ENCODE measurements around the gene SCRN1.

Gene SCRN1

GRCh38 chr7:29888006-29888405, 101.6 kb downstream of the SCRN1 start:
- H3K9ac ChIP-seq (ENCODE audit: low read length in 5 of 5): no peak overlapping the region
- H3K27me3 ChIP-seq (ENCODE audit: control insufficient read depth in 5 of 5, insufficient read depth in 4 of 5, low read length in 5 of 5): peaks cover 2 to 10% (median 8%) of the 10 kb centered on the region in 5 donors
- no peaks in the 10 kb centered on the region for H3K9me3 ChIP-seq (ENCODE audit: control insufficient read depth in 5 of 5, low read length in 5 of 5)
- no peak overlapping the region for H3K27ac ChIP-seq (ENCODE audit: low read depth, low read length)
- H3K4me3 ChIP-seq (ENCODE audit: low read depth in 1 of 5, low read length in 5 of 5): no peak overlapping the region
- H3K4me1 ChIP-seq (ENCODE audit: control insufficient read depth in 5 of 5, insufficient read depth in 5 of 5, low read length in 5 of 5): peaks cover 0 to 3% (median 0%) of the 10 kb centered on the region in 5 donors
- H3K36me3 ChIP-seq (ENCODE audit: control insufficient read depth in 5 of 5, insufficient read depth in 5 of 5, low read length in 5 of 5): no peaks in the 10 kb centered on the region

GRCh38 chr7:29886827-29887226, 102.8 kb downstream of the SCRN1 start:
- H3K4me1 ChIP-seq (ENCODE audit: control insufficient read depth in 5 of 5, insufficient read depth in 5 of 5, low read length in 5 of 5): peaks cover 0 to 3% (median 0%) of the 10 kb centered on the region in 5 donors
- no peaks in the 10 kb centered on the region for H3K9me3 ChIP-seq (ENCODE audit: control insufficient read depth in 5 of 5, low read length in 5 of 5)
- H3K9ac ChIP-seq (ENCODE audit: low read length in 5 of 5): no peak overlapping the region
- H3K27ac ChIP-seq (ENCODE audit: low read depth, low read length): no peak overlapping the region
- H3K4me3 ChIP-seq (ENCODE audit: low read depth in 1 of 5, low read length in 5 of 5): no peak overlapping the region
- peaks cover 2 to 10% (median 8%) of the 10 kb centered on the region in 5 donors for H3K27me3 ChIP-seq (ENCODE audit: control insufficient read depth in 5 of 5, insufficient read depth in 4 of 5, low read length in 5 of 5)
- H3K36me3 ChIP-seq (ENCODE audit: control insufficient read depth in 5 of 5, insufficient read depth in 5 of 5, low read length in 5 of 5): no peaks in the 10 kb centered on the region

GRCh38 chr7:29885626-29886025, 104.0 kb downstream of the SCRN1 start:
- H3K9ac ChIP-seq (ENCODE audit: low read length in 5 of 5): no peak overlapping the region
- no peak overlapping the region for H3K4me3 ChIP-seq (ENCODE audit: low read depth in 1 of 5, low read length in 5 of 5)
- H3K36me3 ChIP-seq (ENCODE audit: control insufficient read depth in 5 of 5, insufficient read depth in 5 of 5, low read length in 5 of 5): no peaks in the 10 kb centered on the region
- H3K27ac ChIP-seq (ENCODE audit: low read depth, low read length): no peak overlapping the region
- H3K9me3 ChIP-seq (ENCODE audit: control insufficient read depth in 5 of 5, low read length in 5 of 5): no peaks in the 10 kb centered on the region
- peaks cover 2 to 10% (median 8%) of the 10 kb centered on the region in 5 donors for H3K27me3 ChIP-seq (ENCODE audit: control insufficient read depth in 5 of 5, insufficient read depth in 4 of 5, low read length in 5 of 5)
- peaks cover 0 to 3% (median 0%) of the 10 kb centered on the region in 5 donors for H3K4me1 ChIP-seq (ENCODE audit: control insufficient read depth in 5 of 5, insufficient read depth in 5 of 5, low read length in 5 of 5)

GRCh38 chr7:29884399-29885272, 105.0 kb downstream of the SCRN1 start:
- H3K4me3 ChIP-seq (ENCODE audit: low read depth in 1 of 5, low read length in 5 of 5): no peak overlapping the region
- peaks cover 2 to 10% (median 8%) of the 10 kb centered on the region in 5 donors for H3K27me3 ChIP-seq (ENCODE audit: control insufficient read depth in 5 of 5, insufficient read depth in 4 of 5, low read length in 5 of 5)
- H3K4me1 ChIP-seq (ENCODE audit: control insufficient read depth in 5 of 5, insufficient read depth in 5 of 5, low read length in 5 of 5): peaks cover 0 to 8% (median 0%) of the 10 kb centered on the region in 5 donors
- no peak overlapping the region for H3K9ac ChIP-seq (ENCODE audit: low read length in 5 of 5)
- no peaks in the 10 kb centered on the region for H3K36me3 ChIP-seq (ENCODE audit: control insufficient read depth in 5 of 5, insufficient read depth in 5 of 5, low read length in 5 of 5)
- no peak overlapping the region for H3K27ac ChIP-seq (ENCODE audit: low read depth, low read length)
- no peaks in the 10 kb centered on the region for H3K9me3 ChIP-seq (ENCODE audit: control insufficient read depth in 5 of 5, low read length in 5 of 5)

- H3K9me3 ChIP-seq (ENCODE audit: control insufficient read depth in 5 of 5, low read length in 5 of 5): no peaks in the 10 kb centered on the region
- H3K27ac ChIP-seq (ENCODE audit: low read depth, low read length): no peak overlapping the region
- no peaks in the 10 kb centered on the region for H3K36me3 ChIP-seq (ENCODE audit: control insufficient read depth in 5 of 5, insufficient read depth in 5 of 5, low read length in 5 of 5)
- peaks cover 0 to 8% (median 0%) of the 10 kb centered on the region in 5 donors for H3K4me1 ChIP-seq (ENCODE audit: control insufficient read depth in 5 of 5, insufficient read depth in 5 of 5, low read length in 5 of 5)
- no peak overlapping the region for H3K4me3 ChIP-seq (ENCODE audit: low read depth in 1 of 5, low read length in 5 of 5)
- H3K9ac ChIP-seq (ENCODE audit: low read length in 5 of 5): no peak overlapping the region
- H3K27me3 ChIP-seq (ENCODE audit: control insufficient read depth in 5 of 5, insufficient read depth in 4 of 5, low read length in 5 of 5): peaks cover 2 to 10% (median 8%) of the 10 kb centered on the region in 5 donors
Observed at GRCh38 chr7:29883462-29884398, 105.9 kb downstream of the SCRN1 start.

- no peak overlapping the region for H3K9ac ChIP-seq (ENCODE audit: low read length in 5 of 5)
- H3K4me3 ChIP-seq (ENCODE audit: low read depth in 1 of 5, low read length in 5 of 5): no peak overlapping the region
- H3K9me3 ChIP-seq (ENCODE audit: control insufficient read depth in 5 of 5, low read length in 5 of 5): no peaks in the 10 kb centered on the region
- H3K27me3 ChIP-seq (ENCODE audit: control insufficient read depth in 5 of 5, insufficient read depth in 4 of 5, low read length in 5 of 5): peaks cover 2 to 10% (median 8%) of the 10 kb centered on the region in 5 donors
- H3K4me1 ChIP-seq (ENCODE audit: control insufficient read depth in 5 of 5, insufficient read depth in 5 of 5, low read length in 5 of 5): peaks cover 0 to 13% (median 0%) of the 10 kb centered on the region in 5 donors
- no peaks in the 10 kb centered on the region for H3K36me3 ChIP-seq (ENCODE audit: control insufficient read depth in 5 of 5, insufficient read depth in 5 of 5, low read length in 5 of 5)
- no peak overlapping the region for H3K27ac ChIP-seq (ENCODE audit: low read depth, low read length)
Observed at GRCh38 chr7:29882481-29882880, 107.1 kb downstream of the SCRN1 start.

- Histone ChIP-seq H3K4me3 (ENCODE audit: low read depth in 1 of 5, low read length in 5 of 5) (no peak overlapping the region), H3K4me1 (ENCODE audit: control insufficient read depth in 5 of 5, insufficient read depth in 5 of 5, low read length in 5 of 5) (peaks cover 0 to 13% (median 0%) of the 10 kb centered on the region in 5 donors), H3K36me3 (ENCODE audit: control insufficient read depth in 5 of 5, insufficient read depth in 5 of 5, low read length in 5 of 5) (no peaks in the 10 kb centered on the region), H3K27me3 (ENCODE audit: control insufficient read depth in 5 of 5, insufficient read depth in 4 of 5, low read length in 5 of 5) (peaks cover 2 to 10% (median 6%) of the 10 kb centered on the region in 5 donors), H3K9me3 (ENCODE audit: control insufficient read depth in 5 of 5, low read length in 5 of 5) (no peaks in the 10 kb centered on the region), H3K27ac (ENCODE audit: low read depth, low read length) (no peak overlapping the region), H3K9ac (ENCODE audit: low read length in 5 of 5) (no peak overlapping the region)
Observed at GRCh38 chr7:29881724-29882123, 107.9 kb downstream of the SCRN1 start.

GRCh38 chr7:29879609-29880008, 110.0 kb downstream of the SCRN1 start:
- Histone ChIP-seq H3K4me1 (ENCODE audit: control insufficient read depth in 5 of 5, insufficient read depth in 5 of 5, low read length in 5 of 5) (peaks cover 0 to 13% (median 0%) of the 10 kb centered on the region in 5 donors), H3K9ac (ENCODE audit: low read length in 5 of 5) (no peak overlapping the region), H3K4me3 (ENCODE audit: low read depth in 1 of 5, low read length in 5 of 5) (no peak overlapping the region), H3K27me3 (ENCODE audit: control insufficient read depth in 5 of 5, insufficient read depth in 4 of 5, low read length in 5 of 5) (peaks cover 2 to 6% (median 5%) of the 10 kb centered on the region in 5 donors), H3K36me3 (ENCODE audit: control insufficient read depth in 5 of 5, insufficient read depth in 5 of 5, low read length in 5 of 5) (no peaks in the 10 kb centered on the region), H3K9me3 (ENCODE audit: control insufficient read depth in 5 of 5, low read length in 5 of 5) (no peaks in the 10 kb centered on the region), H3K27ac (ENCODE audit: low read depth, low read length) (no peak overlapping the region)

GRCh38 chr7:29878081-29878688, 111.4 kb downstream of the SCRN1 start:
- H3K9ac ChIP-seq (ENCODE audit: low read length in 5 of 5): no peak overlapping the region
- H3K27ac ChIP-seq (ENCODE audit: low read depth, low read length): no peak overlapping the region
- peaks cover 0 to 11% (median 0%) of the 10 kb centered on the region in 5 donors for H3K4me1 ChIP-seq (ENCODE audit: control insufficient read depth in 5 of 5, insufficient read depth in 5 of 5, low read length in 5 of 5)
- no peaks in the 10 kb centered on the region for H3K36me3 ChIP-seq (ENCODE audit: control insufficient read depth in 5 of 5, insufficient read depth in 5 of 5, low read length in 5 of 5)
- no peaks in the 10 kb centered on the region for H3K27me3 ChIP-seq (ENCODE audit: control insufficient read depth in 5 of 5, insufficient read depth in 4 of 5, low read length in 5 of 5)
- no peaks in the 10 kb centered on the region for H3K9me3 ChIP-seq (ENCODE audit: control insufficient read depth in 5 of 5, low read length in 5 of 5)
- no peak overlapping the region for H3K4me3 ChIP-seq (ENCODE audit: low read depth in 1 of 5, low read length in 5 of 5)
